Lower lobe of right lung (tissue), 2 donors: ENCODE measurements around the gene HRNR. TPM values are rescaled to one million over a fixed set of nuclear protein-coding genes. Genes with fewer than 3 reads are reported as not detected.
"Not testable (repeated sequence)": the region's sequence is repeated elsewhere in the genome, so short reads cannot be mapped to it uniquely, and the experiment has no call there.

ENCODE experiments used
- ATAC-seq, 2 donors: fragments of 200-7000 bp; cut with Tn5 transposase; one replicate each; pipeline ENCODE4 v1.9.1; 2020 to 2022; ENCODE audit warnings: mild to moderate bottlenecking in 2 of 2, moderate library complexity in 2 of 2
- DNase-seq: peaks from one replicate; pipeline ENCODE4 v3.0.0-alpha.2; 2020
- H3K27ac ChIP-seq: fragments of 200-600 bp; one replicate; pipeline ENCODE4 v1.8.0; 2022
- H3K27me3 ChIP-seq: fragments of 200-600 bp; one replicate; pipeline ENCODE4 v1.8.0; 2022; ENCODE audit warnings: low read depth
- H3K36me3 ChIP-seq: fragments of 200-600 bp; one replicate; pipeline ENCODE4 v1.8.0; 2022; ENCODE audit warnings: mild to moderate bottlenecking
- H3K4me1 ChIP-seq: fragments of 200-600 bp; one replicate; pipeline ENCODE4 v1.8.0; 2022
- H3K4me3 ChIP-seq: fragments of 200-600 bp; one replicate; pipeline ENCODE4 v1.8.0; 2022; ENCODE audit warnings: mild to moderate bottlenecking
- H3K9me3 ChIP-seq: fragments of 200-600 bp; one replicate; pipeline ENCODE4 v1.8.0; 2022
- CTCF ChIP-seq: fragments of 200-600 bp; IDR thresholded peaks from one replicate; pipeline ENCODE4 v1.8.0; 2022; ENCODE audit warnings: antibody characterized with exemption, mild to moderate bottlenecking
- intact Hi-C: fragments of 100-400 bp; cut with DNase I; formaldehyde crosslinking; loops from one replicate; pipeline ENCODE4 v1.11.0; 2022
- total RNA-seq: library from RNA; stranded (reverse); fragmentation: NEBNext Ultra II Directional; extraction: Animal tissue kit (Norgen Biotek cat#: 25700); gene quantifications from one replicate; pipeline ENCODE4 v1.2.1, GENCODE V29; 2021
- donor health status: DM: no; HTN: yes; CAD: no; lungs with severe emphysema.

Gene HRNR
- total RNA-seq, 1 donor from 2014 or later: not detected

- H3K27ac ChIP-seq: no peak overlapping the region
- H3K27me3 ChIP-seq: no peaks in the 10 kb centered on the region
- no peaks in the 10 kb centered on the region for H3K4me1 ChIP-seq
- H3K4me3 ChIP-seq: no peak overlapping the region
- no peaks in the 10 kb centered on the region for H3K36me3 ChIP-seq
- intact Hi-C loops: no loop called here
- TF ChIP-seq CTCF: no peak
- no peaks in the 10 kb centered on the region for H3K9me3 ChIP-seq
- DNase-seq (no peak), ATAC-seq (no peak)
These were observed 13.1 kb upstream of the HRNR start for GRCh38 chr1:152237093-152237492.

DNA sequence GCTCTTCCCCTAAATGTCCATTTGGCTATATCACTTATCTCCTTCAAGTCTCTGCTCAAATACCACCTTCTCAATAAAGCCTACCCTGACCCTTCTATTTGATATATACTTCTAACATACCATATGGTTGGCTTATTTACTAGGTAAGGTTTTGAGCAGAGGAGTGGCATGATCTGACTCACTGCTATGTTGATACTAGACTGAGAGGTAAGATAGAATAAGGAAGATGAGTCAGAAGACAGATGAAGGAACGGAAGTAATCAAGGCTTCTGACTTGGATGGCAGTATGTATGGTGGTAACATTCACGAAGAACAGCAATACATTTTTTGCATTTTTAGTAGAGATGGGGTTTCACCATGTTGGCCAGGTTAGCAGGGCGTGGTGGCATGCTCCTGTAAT, 4.8 kb upstream of the HRNR start:
- Histone ChIP-seq H3K4me1 (no peaks in the 10 kb centered on the region), H3K36me3 (no peaks in the 10 kb centered on the region), H3K27ac (no peak overlapping the region), H3K9me3 (no peaks in the 10 kb centered on the region), H3K27me3 (no peaks in the 10 kb centered on the region), H3K4me3 (no peak overlapping the region)
- intact Hi-C loops: no loop called here
- no peak for DNase-seq
- ATAC-seq: no peak
- no peak for TF ChIP-seq CTCF

- Histone ChIP-seq H3K27ac (no peak overlapping the region), H3K9me3 (no peaks in the 10 kb centered on the region), H3K4me1 (no peaks in the 10 kb centered on the region), H3K27me3 (no peaks in the 10 kb centered on the region), H3K4me3 (no peak overlapping the region), H3K36me3 (no peaks in the 10 kb centered on the region)
- DNase-seq (no peak), ATAC-seq (no peak)
- intact Hi-C loops: no loop called here
- TF ChIP-seq CTCF: no peak
These were observed 3.4 kb upstream of the HRNR start for GRCh38 chr1:152227310-152227928.

DNA sequence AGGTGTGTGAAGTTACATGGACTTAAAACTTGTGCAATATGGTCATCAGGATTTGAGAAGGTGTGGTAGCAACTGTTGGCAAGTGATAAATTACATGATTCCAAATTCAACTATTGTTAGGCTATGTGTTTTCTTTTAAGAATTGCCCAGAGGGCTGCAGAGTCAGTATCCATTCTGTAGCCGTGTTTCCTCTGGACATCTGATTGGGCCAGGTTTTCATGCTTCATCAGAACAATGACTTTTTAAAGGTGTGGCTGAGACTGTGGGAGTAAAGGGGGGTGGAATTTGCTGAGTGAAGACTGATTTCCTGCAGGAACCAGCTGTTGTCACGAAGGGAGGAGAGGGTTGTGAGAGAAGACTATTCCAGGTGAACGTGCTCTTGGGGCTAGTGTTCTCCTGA, 1.7 kb upstream of the HRNR start:
- TF ChIP-seq CTCF: no peak
- H3K27me3 ChIP-seq: no peaks in the 10 kb centered on the region
- H3K36me3 ChIP-seq: no peaks in the 10 kb centered on the region
- H3K4me1 ChIP-seq: no peaks in the 10 kb centered on the region
- no peaks in the 10 kb centered on the region for H3K9me3 ChIP-seq
- H3K27ac ChIP-seq: no peak overlapping the region
- H3K4me3 ChIP-seq: no peak overlapping the region
- DNase-seq: no peak
- no peak for ATAC-seq
- intact Hi-C loops: no loop called here

GRCh38 chr1:152220166-152221163, 3.5 kb downstream of the HRNR start:
- Histone ChIP-seq H3K27ac (no peak overlapping the region), H3K4me3 (no peak overlapping the region), H3K9me3 (no peaks in the 10 kb centered on the region), H3K4me1 (no peaks in the 10 kb centered on the region), H3K36me3 (no peaks in the 10 kb centered on the region), H3K27me3 (no peaks in the 10 kb centered on the region)
- DNase-seq: no peak
- no peak for TF ChIP-seq CTCF
- ATAC-seq: no peak
- intact Hi-C loops: no loop called here

DNA sequence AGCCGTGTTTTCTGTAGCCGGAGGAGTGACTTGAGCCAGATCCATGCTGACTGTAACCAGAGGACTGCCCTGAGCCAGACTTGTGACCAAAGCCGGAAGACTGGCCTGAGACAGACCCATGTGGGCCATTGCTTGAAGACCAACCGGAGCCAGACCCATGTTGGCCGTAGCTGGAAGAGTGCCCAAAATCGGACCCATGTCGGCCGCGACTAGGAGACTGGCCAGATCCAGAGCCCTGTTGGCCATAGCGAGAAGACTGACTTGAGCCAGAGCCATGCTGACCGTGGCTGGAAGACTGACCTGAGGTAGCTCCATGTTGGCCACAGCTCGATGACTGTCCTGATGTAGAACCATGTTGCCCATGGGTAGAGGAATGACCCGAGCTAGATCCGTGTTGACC, 4.6 kb downstream of the HRNR start:
- DNase-seq, H3K27me3 ChIP-seq, intact Hi-C loops: not testable (repeated sequence)

More for the DNA sequence above, 4.6 kb downstream of the HRNR start:
- H3K27ac ChIP-seq, H3K36me3 ChIP-seq, H3K4me1 ChIP-seq, ATAC-seq, H3K4me3 ChIP-seq, H3K9me3 ChIP-seq: not testable (repeated sequence)
